A549 (cell line): ENCODE data around the gene JMJD6. TPM values are rescaled to one million over a fixed set of nuclear protein-coding genes. Genes with fewer than 3 reads are reported as not detected.
"Not testable (repeated sequence)": the region's sequence is repeated elsewhere in the genome, so short reads cannot be mapped to it uniquely, and the experiment has no call there.

ENCODE experiments used
- ATAC-seq, 2 experiments: fragments of 200-7000 bp in 1 of 2; fragments of >200 bp in 1 of 2; cut with Nextera tagmentation in 1 of 2; cut with Tn5 transposase in 1 of 2; 3 replicates each; pipeline versions ENCODE4 v1.8.0 to v1.9.1; 2018 to 2020; ENCODE audit warnings: mild to moderate bottlenecking in 1 of 2, moderate library complexity in 1 of 2
- CTCF ChIA-PET: fragments of 300-600 bp; sonication (Branson Sonifier 250); formaldehyde crosslinking; extraction: SDS; loops from one replicate; lab custom pipeline; 2021; ENCODE audit warnings: antibody characterized with exemption, inconsistent platforms; lab: Yijun Ruan, JAX
- POLR2A ChIA-PET: fragments of 350-600 bp; formaldehyde crosslinking; extraction: SDS; loops from one replicate; lab custom pipeline; 2021; ENCODE audit warnings: antibody characterized with exemption, inconsistent platforms; lab: Yijun Ruan, JAX
- DNase-seq, 2 experiments: peaks; one replicate each; pipeline versions ENCODE4 v3.0.0 to v3.0.0-alpha.2; 2011 to 2016; ENCODE audit warnings: low read depth in 1 of 2, low spot score in 1 of 2
- FAIRE-seq: peaks from 2 replicates; lab custom pipeline; 2011; peaks lifted over from hg19 to GRCh38; lab: Jason Lieb, UNC
- H3K27ac ChIP-seq, 2 experiments: fragments of >200 bp; sonication (Bioruptor Twin); formaldehyde crosslinking; 3 replicates each; pipeline ENCODE4 v1.5.1; 2016 to 2017
- H3K4me1 ChIP-seq: fragments of >200 bp; sonication (Bioruptor Twin); formaldehyde crosslinking; 3 replicates; pipeline ENCODE4 v1.6.1; 2016
- H3K4me2 ChIP-seq: fragments of >200 bp; sonication (Bioruptor Twin); formaldehyde crosslinking; 3 replicates; pipeline ENCODE4 v1.6.1; 2016
- H3K4me3 ChIP-seq: fragments of >200 bp; sonication (Bioruptor Twin); formaldehyde crosslinking; 3 replicates; pipeline ENCODE4 v1.5.1; 2016
- H3K9me3 ChIP-seq: fragments of >200 bp; sonication (Bioruptor Twin); formaldehyde crosslinking; 3 replicates; pipeline ENCODE4 v1.6.1; 2016
- BHLHE40 ChIP-seq: IDR thresholded peaks from 2 replicates; pipeline ENCODE4 v1.6.1; 2012; ENCODE audit warnings: low read depth, low read length, inconsistent platforms
- CBX8 ChIP-seq: fragments of 200-600 bp; sonication (generic); IDR thresholded peaks from 2 replicates; pipeline ENCODE4 v1.6.1; 2016
- CHD4 ChIP-seq: fragments of 200-600 bp; sonication (generic); IDR thresholded peaks from 2 replicates; pipeline ENCODE4 v1.6.1; 2016; ENCODE audit warnings: antibody characterized with exemption, mild to moderate bottlenecking, borderline replicate concordance
- FOSL2 ChIP-seq, 2 experiments: fragments of 450-650 bp in 1 of 2; fragments of >200 bp in 1 of 2; sonication (Bioruptor Twin) in 1 of 2; formaldehyde crosslinking; IDR thresholded peaks; 2 replicates each; pipeline versions ENCODE4 v1.5.0 to v1.6.1; 2016 to 2020; ENCODE audit warnings: mild to moderate bottlenecking in 1 of 2, moderate library complexity in 1 of 2
- GATA3 ChIP-seq: IDR thresholded peaks from 2 replicates; pipeline ENCODE4 v1.6.1; 2012; ENCODE audit warnings: borderline replicate concordance
- HEYL ChIP-seq: fragments of 250-450 bp; sonication (Bioruptor Pico); IDR thresholded peaks from 2 replicates; pipeline ENCODE4 v1.8.0; 2021; ENCODE audit warnings: mild to moderate bottlenecking, moderate library complexity
- JUN ChIP-seq, 2 experiments: fragments of >200 bp; sonication (Bioruptor Twin); formaldehyde crosslinking; IDR thresholded peaks; 2 replicates in 1 of 2; 3 replicates in 1 of 2; pipeline ENCODE4 v1.6.1; 2016 to 2017
- KDM5A ChIP-seq: fragments of 200-600 bp; sonication (generic); IDR thresholded peaks from 2 replicates; pipeline ENCODE4 v1.6.1; 2016; ENCODE audit warnings: antibody characterized with exemption, mild to moderate bottlenecking
- MAFK ChIP-seq: fragments of 450-650 bp; IDR thresholded peaks from 2 replicates; pipeline ENCODE4 v1.6.1; 2014; ENCODE audit not compliant: partially characterized antibody
- NFE2L2 ChIP-seq: fragments of 150-350 bp; conservative IDR thresholded peaks from 2 replicates; pipeline ENCODE4 v1.6.1; 2014; ENCODE audit warnings: low read length
- NPAS2 ChIP-seq: fragments of 250-450 bp; sonication (Bioruptor Pico); IDR thresholded peaks from 2 replicates; pipeline ENCODE4 v1.8.0; 2022; ENCODE audit warnings: mild to moderate bottlenecking, moderate library complexity, borderline replicate concordance
- NR3C1 ChIP-seq: fragments of >200 bp; sonication (Bioruptor Twin); formaldehyde crosslinking; IDR thresholded peaks from 3 replicates; pipeline ENCODE4 v1.6.1; 2017
- PHF8 ChIP-seq: fragments of 200-600 bp; sonication (generic); IDR thresholded peaks from 2 replicates; pipeline ENCODE4 v1.6.1; 2016; ENCODE audit warnings: low read depth, mild to moderate bottlenecking, antibody characterized with exemption, moderate library complexity, borderline replicate concordance
- POLR2A ChIP-seq: IDR thresholded peaks from 2 replicates; pipeline ENCODE4 v1.6.1; 2012; ENCODE audit warnings: mild to moderate bottlenecking, low read length
- RAD21 ChIP-seq, 2 experiments: fragments of >200 bp in 1 of 2; sonication (Bioruptor Twin) in 1 of 2; formaldehyde crosslinking in 1 of 2; IDR thresholded peaks in 1 of 2; conservative IDR thresholded peaks in 1 of 2; 2 replicates in 1 of 2; 3 replicates in 1 of 2; pipeline ENCODE4 v1.6.1; 2012 to 2018; ENCODE audit warnings: inconsistent platforms in 1 of 2
- RCOR1 ChIP-seq: fragments of 150-350 bp; IDR thresholded peaks from 2 replicates; pipeline ENCODE4 v1.6.1; 2014; ENCODE audit warnings: antibody characterized with exemption, low read length, low read depth
- RFX5 ChIP-seq: fragments of 450-650 bp; IDR thresholded peaks from 2 replicates; pipeline ENCODE4 v1.7.1; 2014; ENCODE audit warnings: antibody characterized with exemption, mild to moderate bottlenecking, moderate library complexity
- RNF2 ChIP-seq: fragments of 200-600 bp; sonication (generic); IDR thresholded peaks from 2 replicates; pipeline ENCODE4 v1.6.1; 2016; ENCODE audit warnings: low read depth, mild to moderate bottlenecking, antibody characterized with exemption, moderate library complexity, borderline replicate concordance
- TFCP2L1 ChIP-seq: fragments of 250-450 bp; sonication (Bioruptor Pico); IDR thresholded peaks from 2 replicates; pipeline ENCODE4 v1.5.0; 2021; ENCODE audit warnings: mild to moderate bottlenecking
- TP53 ChIP-seq: fragments of 250-450 bp; sonication (Bioruptor Pico); IDR thresholded peaks from 2 replicates; pipeline ENCODE4 v1.5.0; 2021; ENCODE audit warnings: mild to moderate bottlenecking, moderate library complexity
- ZC3H11A ChIP-seq: fragments of 450-650 bp; IDR thresholded peaks from 2 replicates; pipeline ENCODE4 v1.6.1; 2014; ENCODE audit warnings: antibody characterized with exemption, mild to moderate bottlenecking
- ZSCAN20 ChIP-seq: fragments of 250-450 bp; sonication (Bioruptor Pico); IDR thresholded peaks from 2 replicates; pipeline ENCODE4 v1.8.0; 2022; ENCODE audit warnings: mild to moderate bottlenecking, moderate library complexity
- WGBS: methylation state at CpG from one replicate; pipeline ENCODE4 v1.1.6; 2017; ENCODE audit errors: missing lambda C conversion rate; 5-methylcytosine and 5-hydroxymethylcytosine counted together
- polyA plus RNA-seq, 4 experiments: library from polyadenylated mRNA; depleted of rRNA in 3 of 4; stranded (reverse); fragments of >200 nt; fragmentation: RNase III in 1 of 4; extraction: RNeasy Plus Mini Kit Qiagen cat#74134 plus additional on column Dnase treatment in 1 of 4; gene quantifications; 2 replicates in 3 of 4; 3 replicates in 1 of 4; pipeline ENCODE4 v1.2.3, GENCODE V29; 2011 to 2017
- TF ChIP-seq, protein P1 (sequence below): fragments of 250-450 bp; sonication (Bioruptor Pico); IDR thresholded peaks from 2 replicates; pipeline ENCODE4 v1.5.0; 2021; ENCODE audit warnings: mild to moderate bottlenecking, moderate library complexity, borderline replicate concordance
- TF ChIP-seq, protein P2 (sequence below): fragments of 450-650 bp; IDR thresholded peaks from 2 replicates; pipeline ENCODE4 v1.6.1; 2014; ENCODE audit warnings: antibody characterized with exemption
- TF ChIP-seq, protein P3 (sequence below): fragments of >200 bp; sonication (Bioruptor Twin); formaldehyde crosslinking; IDR thresholded peaks from 2 replicates; pipeline ENCODE4 v1.6.1; 2016
- TF ChIP-seq, protein P4 (sequence below): IDR thresholded peaks from 2 replicates; pipeline ENCODE4 v1.6.1; 2012
- TF ChIP-seq, protein P5 (sequence below): fragments of 150-350 bp; IDR thresholded peaks from 2 replicates; pipeline ENCODE4 v1.6.1; 2014; ENCODE audit warnings: low read depth, mild to moderate bottlenecking, low read length

Gene JMJD6
- polyA plus RNA-seq, 2 of the 4 experiments (the other 2 are of a cell fraction), result 17.5 to 53.3 TPM

DNA sequence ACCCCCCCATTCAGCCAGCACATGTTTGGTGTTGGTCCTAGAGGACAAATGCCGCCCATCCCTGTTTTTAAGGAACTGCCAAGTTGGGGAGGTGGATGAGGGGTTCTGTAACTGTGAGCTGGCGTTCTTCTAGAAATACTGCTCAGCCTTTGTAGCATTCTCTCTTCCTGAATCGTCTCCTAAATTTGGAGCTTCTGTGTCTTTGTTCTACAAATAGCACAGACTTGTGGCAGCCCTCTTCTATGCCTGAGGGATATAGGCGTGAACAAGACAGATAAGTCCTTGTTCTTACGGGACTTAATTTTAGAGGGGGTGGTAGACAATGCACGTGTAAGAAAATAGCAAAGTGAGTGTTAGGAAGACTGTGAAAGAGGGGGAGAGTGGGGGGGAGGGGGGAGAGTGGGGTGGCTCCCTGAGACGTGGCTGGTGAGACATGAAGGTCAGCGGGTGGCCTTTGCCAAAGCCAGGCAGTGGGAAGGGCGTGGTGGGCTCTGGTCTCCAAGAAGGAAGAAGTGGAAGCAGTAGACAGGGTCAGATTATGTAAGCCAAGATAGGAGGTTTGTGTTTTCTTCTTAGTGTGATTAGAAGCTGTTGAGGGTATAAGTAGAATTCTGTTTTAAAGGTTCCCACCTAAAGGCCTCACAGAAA is 21.4 kb upstream of the JMJD6 start (continued):
- TF ChIP-seq, protein P1, sequence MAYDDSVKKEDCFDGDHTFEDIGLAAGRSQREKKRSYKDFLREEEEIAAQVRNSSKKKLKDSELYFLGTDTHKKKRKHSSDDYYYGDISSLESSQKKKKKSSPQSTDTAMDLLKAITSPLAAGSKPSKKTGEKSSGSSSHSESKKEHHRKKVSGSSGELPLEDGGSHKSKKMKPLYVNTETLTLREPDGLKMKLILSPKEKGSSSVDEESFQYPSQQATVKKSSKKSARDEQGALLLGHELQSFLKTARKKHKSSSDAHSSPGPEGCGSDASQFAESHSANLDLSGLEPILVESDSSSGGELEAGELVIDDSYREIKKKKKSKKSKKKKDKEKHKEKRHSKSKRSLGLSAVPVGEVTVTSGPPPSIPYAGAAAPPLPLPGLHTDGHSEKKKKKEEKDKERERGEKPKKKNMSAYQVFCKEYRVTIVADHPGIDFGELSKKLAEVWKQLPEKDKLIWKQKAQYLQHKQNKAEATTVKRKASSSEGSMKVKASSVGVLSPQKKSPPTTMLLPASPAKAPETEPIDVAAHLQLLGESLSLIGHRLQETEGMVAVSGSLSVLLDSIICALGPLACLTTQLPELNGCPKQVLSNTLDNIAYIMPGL (CRISPR knock-in tag), result no peak
- TF ChIP-seq RFX5, result no peak

DNA sequence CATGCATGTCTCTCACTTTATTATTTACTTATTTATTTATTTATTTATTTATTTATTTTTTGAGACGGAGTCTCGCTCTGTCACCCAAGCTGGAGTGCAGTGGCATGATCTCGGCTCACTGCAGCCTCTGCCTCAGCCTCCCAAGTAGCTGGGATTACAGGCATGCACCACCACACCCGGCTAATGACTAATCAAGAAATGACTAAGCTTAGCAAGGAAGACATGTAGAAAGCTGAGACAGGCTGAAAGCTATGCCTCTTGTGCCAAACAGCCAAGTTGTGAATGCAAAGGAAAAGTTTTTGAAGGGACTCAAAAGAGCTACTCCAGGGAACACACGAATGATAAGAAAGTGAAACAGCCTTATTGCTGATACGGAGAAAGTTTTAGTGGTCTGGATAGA is 19.4 kb upstream of the JMJD6 start:
- not testable (repeated sequence) for DNase-seq, FAIRE-seq, H3K4me2 ChIP-seq, H3K4me3 ChIP-seq, H3K4me1 ChIP-seq, H3K9me3 ChIP-seq, H3K27ac ChIP-seq, ATAC-seq
- ChIA-PET POLR2A (interaction anchor here (1.3 kb wide), 1 partner anchor 8 kb away, joined by 4 read pairs; the partner anchor contains the start of genes MFSD11 and SRSF2), CTCF (interaction anchor here (0.6 to 1.2 kb wide), 3 partner anchors 12 to 475 kb away, joined by 3 to 4 read pairs (median 3); no protein-coding TSS in a partner anchor)
- TF ChIP-seq MAFK (peak; percentile 40), ZC3H11A (peak; percentile 40; the same call in 1 of the 2 replicates)
- WGBS, result 92% methylated on average over 6 of the region's 6 CpGs

DNA sequence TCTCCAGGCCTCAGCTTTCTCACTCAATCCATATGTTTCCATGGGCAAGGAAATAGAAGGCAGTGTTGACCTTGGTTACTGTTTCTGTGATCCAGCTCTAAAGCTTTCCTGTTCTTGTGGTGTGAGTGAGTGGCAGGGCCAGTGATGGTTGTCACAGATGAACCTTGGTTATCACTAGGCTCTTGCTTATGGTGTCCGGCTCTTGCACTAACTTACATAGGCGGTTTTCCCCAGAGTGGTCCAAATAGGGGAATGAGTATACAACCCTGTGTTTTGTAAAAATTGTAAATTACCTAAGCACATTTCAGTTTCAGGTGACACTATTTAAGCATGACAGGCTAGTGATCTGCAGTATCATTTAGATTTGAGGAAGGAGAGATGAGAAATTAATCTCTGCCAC is 18.3 kb upstream of the JMJD6 start:
- POLR2A ChIA-PET, result no interaction called here
- WGBS, result 96% methylated on average over 2 of the region's 2 CpGs
- no peak for ATAC-seq

DNA sequence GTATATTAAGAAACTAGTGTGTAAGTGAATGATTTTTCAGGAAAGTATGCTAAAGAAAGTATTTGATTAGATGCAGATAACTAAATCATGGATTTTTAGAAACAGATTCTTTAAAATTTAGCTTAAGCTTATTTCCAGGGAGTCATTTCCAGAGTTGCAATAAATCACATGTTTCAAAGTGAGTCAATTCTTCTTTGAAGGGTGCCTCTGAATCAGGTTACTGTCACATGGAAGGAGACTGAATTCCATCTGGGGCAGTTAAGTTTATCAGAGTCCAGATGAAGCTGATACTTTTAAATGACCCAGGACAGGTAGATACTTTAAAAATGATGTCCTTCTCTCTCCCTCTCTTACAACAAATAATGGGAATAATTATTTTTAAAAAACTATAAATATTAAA is 16.6 kb upstream of the JMJD6 start:
- no peaks in the 10 kb centered on the region for H3K9me3 ChIP-seq
- H3K4me2 ChIP-seq, result no peak overlapping the region
- ChIA-PET POLR2A (no interaction called here), CTCF (interaction anchor here (1.3 to 2.0 kb wide), 5 partner anchors 10 to 324 kb away, joined by 3 to 10 read pairs (median 5); partner anchors contain the start of gene MGAT5B)
- H3K4me1 ChIP-seq, result peaks cover 10% of the 10 kb centered on the region; the same call in 1 of the 3 replicates
- no peak overlapping the region for H3K4me3 ChIP-seq
- H3K27ac ChIP-seq, result no peak overlapping the region
- FAIRE-seq (no peak), DNase-seq (no peak), ATAC-seq (no peak)
- no peak for TF ChIP-seq NPAS2 (CRISPR knock-in tag)
- TF ChIP-seq, protein P2, sequence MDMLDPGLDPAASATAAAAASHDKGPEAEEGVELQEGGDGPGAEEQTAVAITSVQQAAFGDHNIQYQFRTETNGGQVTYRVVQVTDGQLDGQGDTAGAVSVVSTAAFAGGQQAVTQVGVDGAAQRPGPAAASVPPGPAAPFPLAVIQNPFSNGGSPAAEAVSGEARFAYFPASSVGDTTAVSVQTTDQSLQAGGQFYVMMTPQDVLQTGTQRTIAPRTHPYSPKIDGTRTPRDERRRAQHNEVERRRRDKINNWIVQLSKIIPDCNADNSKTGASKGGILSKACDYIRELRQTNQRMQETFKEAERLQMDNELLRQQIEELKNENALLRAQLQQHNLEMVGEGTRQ, result no peak
- TF ChIP-seq HEYL (CRISPR knock-in tag), result no peak
- no peak for TF ChIP-seq GATA3
- TF ChIP-seq TP53 (CRISPR knock-in tag), result no peak
- no peak for TF ChIP-seq FOSL2 (IDR thresholded peaks at IDR 0.05)
- no peak for TF ChIP-seq FOSL2 (CRISPR knock-in tag; IDR thresholded peaks at IDR 0.05)
- no peak for TF ChIP-seq KDM5A
- TF ChIP-seq BHLHE40, result no peak
- no peak for TF ChIP-seq POLR2A
- TF ChIP-seq, protein P3, sequence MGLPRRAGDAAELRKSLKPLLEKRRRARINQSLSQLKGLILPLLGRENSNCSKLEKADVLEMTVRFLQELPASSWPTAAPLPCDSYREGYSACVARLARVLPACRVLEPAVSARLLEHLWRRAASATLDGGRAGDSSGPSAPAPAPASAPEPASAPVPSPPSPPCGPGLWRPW, result no peak
- TF ChIP-seq ZC3H11A, result no peak
- no peak for TF ChIP-seq RNF2
- TF ChIP-seq RAD21 (conservative IDR thresholded peaks at IDR 0.05 in 1 of 2, IDR thresholded peaks at IDR 0.05 in 1 of 2), result no peak
- no peak for TF ChIP-seq NR3C1
- no peak for TF ChIP-seq RFX5
- no peak for TF ChIP-seq JUN (IDR thresholded peaks at IDR 0.05)
- no peak for TF ChIP-seq PHF8
- TF ChIP-seq, protein P4, sequence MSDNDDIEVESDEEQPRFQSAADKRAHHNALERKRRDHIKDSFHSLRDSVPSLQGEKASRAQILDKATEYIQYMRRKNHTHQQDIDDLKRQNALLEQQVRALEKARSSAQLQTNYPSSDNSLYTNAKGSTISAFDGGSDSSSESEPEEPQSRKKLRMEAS, result no peak

More for the DNA sequence above, 18.3 kb upstream of the JMJD6 start:
- FAIRE-seq, result no peak
- H3K27ac ChIP-seq, result no peak overlapping the region
- H3K9me3 ChIP-seq, result no peaks in the 10 kb centered on the region
- H3K4me1 ChIP-seq, result no peaks in the 10 kb centered on the region
- H3K4me2 ChIP-seq, result no peak overlapping the region
- CTCF ChIA-PET, result interaction anchor here (0.6 kb wide), 1 partner anchor 26 kb away, joined by 3 read pairs; no protein-coding TSS in a partner anchor
- H3K4me3 ChIP-seq, result no peak overlapping the region
- no peak for DNase-seq
- TF ChIP-seq TFCP2L1 (no peak), HEYL (CRISPR knock-in tag) (no peak), NFE2L2 (no peak), ZSCAN20 (CRISPR knock-in tag) (no peak), CHD4 (no peak), CBX8 (no peak), RCOR1 (no peak), NR3C1 (no peak)
- TF ChIP-seq, protein P5, sequence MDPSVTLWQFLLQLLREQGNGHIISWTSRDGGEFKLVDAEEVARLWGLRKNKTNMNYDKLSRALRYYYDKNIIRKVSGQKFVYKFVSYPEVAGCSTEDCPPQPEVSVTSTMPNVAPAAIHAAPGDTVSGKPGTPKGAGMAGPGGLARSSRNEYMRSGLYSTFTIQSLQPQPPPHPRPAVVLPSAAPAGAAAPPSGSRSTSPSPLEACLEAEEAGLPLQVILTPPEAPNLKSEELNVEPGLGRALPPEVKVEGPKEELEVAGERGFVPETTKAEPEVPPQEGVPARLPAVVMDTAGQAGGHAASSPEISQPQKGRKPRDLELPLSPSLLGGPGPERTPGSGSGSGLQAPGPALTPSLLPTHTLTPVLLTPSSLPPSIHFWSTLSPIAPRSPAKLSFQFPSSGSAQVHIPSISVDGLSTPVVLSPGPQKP, result no peak
